C4-2B (cell line): ENCODE measurements around the gene SLC35F3.

ENCODE experiments used
- H3K27ac ChIP-seq: fragments of 450-650 bp; 2 replicates; pipeline ENCODE4 v1.5.1; 2017
- ZFX ChIP-seq: fragments of 450-650 bp; IDR thresholded peaks from 2 replicates; pipeline ENCODE4 v1.6.1; 2017
- TF ChIP-seq, protein P1 (sequence below): fragments of 450-650 bp; conservative IDR thresholded peaks from 2 replicates; pipeline ENCODE4 v1.5.1; 2017; ENCODE audit warnings: mild to moderate bottlenecking

Gene SLC35F3

GRCh38 chr1:234231061-234231892 is 326.8 kb downstream of the SLC35F3 start:
- no peak for TF ChIP-seq ZFX
- TF ChIP-seq, protein P1, sequence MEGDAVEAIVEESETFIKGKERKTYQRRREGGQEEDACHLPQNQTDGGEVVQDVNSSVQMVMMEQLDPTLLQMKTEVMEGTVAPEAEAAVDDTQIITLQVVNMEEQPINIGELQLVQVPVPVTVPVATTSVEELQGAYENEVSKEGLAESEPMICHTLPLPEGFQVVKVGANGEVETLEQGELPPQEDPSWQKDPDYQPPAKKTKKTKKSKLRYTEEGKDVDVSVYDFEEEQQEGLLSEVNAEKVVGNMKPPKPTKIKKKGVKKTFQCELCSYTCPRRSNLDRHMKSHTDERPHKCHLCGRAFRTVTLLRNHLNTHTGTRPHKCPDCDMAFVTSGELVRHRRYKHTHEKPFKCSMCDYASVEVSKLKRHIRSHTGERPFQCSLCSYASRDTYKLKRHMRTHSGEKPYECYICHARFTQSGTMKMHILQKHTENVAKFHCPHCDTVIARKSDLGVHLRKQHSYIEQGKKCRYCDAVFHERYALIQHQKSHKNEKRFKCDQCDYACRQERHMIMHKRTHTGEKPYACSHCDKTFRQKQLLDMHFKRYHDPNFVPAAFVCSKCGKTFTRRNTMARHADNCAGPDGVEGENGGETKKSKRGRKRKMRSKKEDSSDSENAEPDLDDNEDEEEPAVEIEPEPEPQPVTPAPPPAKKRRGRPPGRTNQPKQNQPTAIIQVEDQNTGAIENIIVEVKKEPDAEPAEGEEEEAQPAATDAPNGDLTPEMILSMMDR, result peak; percentile 62

DNA sequence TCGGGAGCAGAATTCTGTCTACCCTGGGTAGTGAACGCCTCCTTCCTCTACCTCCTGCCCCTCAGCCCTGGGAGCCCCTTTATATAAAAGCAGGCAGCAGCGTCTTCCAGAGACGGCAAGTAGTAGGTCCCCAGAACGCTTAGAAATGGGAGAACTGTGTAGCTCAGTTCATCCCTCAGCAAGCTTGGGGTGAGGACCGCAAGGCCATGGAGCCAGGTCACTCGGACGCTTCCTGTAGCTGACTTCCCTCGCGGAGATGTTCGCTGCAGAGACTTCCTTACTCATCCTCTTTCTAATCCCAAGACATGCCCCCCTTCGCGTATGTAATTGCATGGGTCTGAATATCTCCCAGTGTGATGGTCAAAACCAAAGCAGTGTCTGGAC is 327.4 kb downstream of the SLC35F3 start:
- TF ChIP-seq, protein P1, result peak; percentile 36
- TF ChIP-seq ZFX, result no peak
- H3K27ac ChIP-seq, result no peak overlapping the region

More at GRCh38 chr1:234231061-234231892, 326.8 kb downstream of the SLC35F3 start:
- no peak overlapping the region for H3K27ac ChIP-seq

DNA sequence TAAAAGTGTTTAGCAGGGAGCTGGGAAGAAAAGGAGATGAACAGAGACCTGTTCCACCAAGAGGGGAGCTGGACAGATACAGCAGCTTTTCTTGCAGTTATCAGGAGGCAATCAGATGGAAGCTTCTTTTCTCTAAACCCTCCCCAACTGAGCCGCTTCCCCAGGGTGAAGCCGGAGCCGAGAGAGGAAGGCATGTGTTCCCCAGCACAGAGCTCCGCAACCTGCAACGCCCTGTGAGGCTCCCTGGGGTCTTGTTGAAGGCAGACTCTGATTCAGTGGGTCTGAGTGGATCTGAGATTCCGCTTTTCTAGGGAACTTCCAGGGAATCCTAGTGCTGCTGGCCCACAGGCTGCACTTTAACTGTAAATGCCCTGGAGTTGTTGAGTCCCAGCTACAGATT is 329.7 kb downstream of the SLC35F3 start:
- H3K27ac ChIP-seq, result no peak overlapping the region
- TF ChIP-seq ZFX, result no peak
- TF ChIP-seq, protein P1, result no peak

DNA sequence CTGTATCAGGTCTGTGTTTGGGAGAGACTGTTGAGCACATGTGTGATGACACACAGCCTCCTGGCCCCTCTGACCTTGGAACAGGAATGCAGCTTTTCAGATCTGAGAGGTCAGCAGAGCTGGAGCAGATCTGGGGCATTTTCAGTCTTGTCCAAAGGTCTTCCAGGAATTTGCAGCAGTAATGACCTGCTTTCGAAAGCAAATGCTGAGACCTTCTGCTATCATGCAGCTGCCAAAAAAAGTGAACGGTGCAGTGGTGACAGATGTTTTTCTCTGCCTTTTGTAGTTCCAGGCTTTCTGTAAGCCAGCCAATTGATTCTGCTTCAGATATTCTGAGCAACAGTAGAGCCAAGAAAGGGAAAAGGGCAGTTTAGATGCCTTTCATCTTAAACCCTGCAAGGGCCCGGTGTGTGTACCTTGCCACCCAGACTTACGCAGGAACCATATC is 331.0 kb downstream of the SLC35F3 start:
- H3K27ac ChIP-seq, result no peak overlapping the region
- TF ChIP-seq, protein P1, result no peak
- TF ChIP-seq ZFX, result no peak

DNA sequence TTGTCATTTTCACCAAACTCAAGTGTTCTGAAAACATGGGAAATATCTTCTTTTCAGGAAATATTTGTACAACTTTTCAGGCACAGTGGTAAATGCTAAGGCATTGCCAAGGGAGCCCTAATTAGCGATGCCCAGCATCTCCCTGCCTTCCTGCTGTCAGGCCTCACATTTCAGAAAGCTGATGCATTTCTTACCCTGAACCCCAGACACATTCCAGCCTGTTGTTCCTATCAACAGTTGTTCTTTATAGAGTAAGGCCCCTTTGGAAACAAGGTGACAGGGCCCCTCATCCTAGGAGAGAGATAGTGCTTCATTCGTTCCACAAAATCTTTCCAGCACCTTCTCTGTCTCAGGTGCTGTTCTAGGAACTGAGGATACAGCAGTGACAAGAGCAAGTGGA is 332.9 kb downstream of the SLC35F3 start:
- TF ChIP-seq ZFX, result no peak
- TF ChIP-seq, protein P1, result no peak
- H3K27ac ChIP-seq, result no peak overlapping the region

DNA sequence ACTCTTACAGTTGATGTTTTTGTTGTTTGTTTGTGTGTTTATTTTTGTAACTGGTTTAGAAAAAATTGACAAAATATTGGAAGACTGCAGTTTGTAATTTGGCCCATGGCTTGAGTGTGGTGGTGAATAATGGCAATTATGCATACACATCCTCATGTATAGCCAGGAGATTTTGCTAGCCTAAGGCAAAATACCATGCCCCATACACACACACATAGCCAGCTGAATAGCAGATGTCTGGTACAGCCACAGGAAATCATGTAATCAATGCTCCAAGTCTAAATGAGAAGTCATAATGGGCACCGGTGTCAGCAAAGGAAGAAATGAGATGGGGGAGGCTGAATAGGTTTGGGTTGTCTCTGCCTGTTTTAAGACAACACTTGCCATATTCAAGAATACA is 333.6 kb downstream of the SLC35F3 start:
- TF ChIP-seq, protein P1, result no peak
- no peak for TF ChIP-seq ZFX
- no peak overlapping the region for H3K27ac ChIP-seq

- no peak for TF ChIP-seq ZFX
- TF ChIP-seq, protein P1, result no peak
- H3K27ac ChIP-seq, result no peak overlapping the region
These were observed 335.0 kb downstream of the SLC35F3 start for GRCh38 chr1:234239515-234239914.
